HG03280 (cell line): ENCODE results near the gene CTNNBL1.
"Not testable (repeated sequence)": the region's sequence is repeated elsewhere in the genome, so short reads cannot be mapped to it uniquely, and the experiment has no call there.

Experiments
- ATAC-seq: cut with Tn5 transposase; IDR thresholded peaks from one replicate; pipeline ENCODE4 v1.9.1; 2021; ENCODE audit warnings: mild to moderate bottlenecking, moderate library complexity; ENCODE audit not compliant: unreplicated experiment

CTNNBL1 gene

GRCh38 chr20:37704955-37705354 is 11.1 kb downstream of the CTNNBL1 start:
- ATAC-seq, result no peak

DNA sequence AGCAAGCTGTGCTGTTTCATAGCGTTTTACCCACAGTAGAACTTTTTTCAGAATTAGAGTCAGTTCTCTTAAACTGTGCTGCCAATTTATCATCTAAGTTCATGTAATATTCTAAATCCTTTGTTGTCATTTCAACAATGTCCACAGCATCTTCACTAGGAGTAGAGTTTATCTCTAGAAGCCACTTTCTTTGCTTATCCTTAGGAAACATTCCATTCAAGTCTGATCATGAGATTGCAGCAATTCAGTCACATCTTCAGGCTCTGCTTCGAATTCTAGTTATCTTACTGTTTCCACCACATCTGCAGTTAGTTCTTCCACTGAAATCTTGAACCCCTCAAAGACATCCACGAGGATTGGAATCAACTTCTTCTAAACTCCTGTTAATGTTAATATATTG is 12.5 kb downstream of the CTNNBL1 start:
- ATAC-seq, result no peak

DNA sequence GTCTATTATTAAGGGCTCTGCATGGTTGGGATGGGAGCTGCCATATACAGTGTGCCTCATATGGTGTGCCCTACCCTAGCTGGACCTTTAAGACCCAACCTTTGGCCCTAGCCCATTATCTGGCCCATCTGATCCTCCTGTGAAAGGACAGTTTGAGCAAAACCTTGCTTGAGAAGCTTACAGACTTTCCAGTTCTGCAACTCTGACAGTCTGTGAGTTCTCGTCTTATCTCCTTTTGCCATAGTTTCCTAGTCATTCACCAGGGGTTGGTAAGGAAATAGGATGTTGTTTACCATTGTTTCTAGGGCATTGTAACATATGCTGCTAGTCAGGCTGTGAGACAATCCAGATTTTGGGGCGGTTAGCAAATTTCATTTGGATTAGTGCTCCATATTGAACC is 17.2 kb downstream of the CTNNBL1 start:
- no peak for ATAC-seq

DNA sequence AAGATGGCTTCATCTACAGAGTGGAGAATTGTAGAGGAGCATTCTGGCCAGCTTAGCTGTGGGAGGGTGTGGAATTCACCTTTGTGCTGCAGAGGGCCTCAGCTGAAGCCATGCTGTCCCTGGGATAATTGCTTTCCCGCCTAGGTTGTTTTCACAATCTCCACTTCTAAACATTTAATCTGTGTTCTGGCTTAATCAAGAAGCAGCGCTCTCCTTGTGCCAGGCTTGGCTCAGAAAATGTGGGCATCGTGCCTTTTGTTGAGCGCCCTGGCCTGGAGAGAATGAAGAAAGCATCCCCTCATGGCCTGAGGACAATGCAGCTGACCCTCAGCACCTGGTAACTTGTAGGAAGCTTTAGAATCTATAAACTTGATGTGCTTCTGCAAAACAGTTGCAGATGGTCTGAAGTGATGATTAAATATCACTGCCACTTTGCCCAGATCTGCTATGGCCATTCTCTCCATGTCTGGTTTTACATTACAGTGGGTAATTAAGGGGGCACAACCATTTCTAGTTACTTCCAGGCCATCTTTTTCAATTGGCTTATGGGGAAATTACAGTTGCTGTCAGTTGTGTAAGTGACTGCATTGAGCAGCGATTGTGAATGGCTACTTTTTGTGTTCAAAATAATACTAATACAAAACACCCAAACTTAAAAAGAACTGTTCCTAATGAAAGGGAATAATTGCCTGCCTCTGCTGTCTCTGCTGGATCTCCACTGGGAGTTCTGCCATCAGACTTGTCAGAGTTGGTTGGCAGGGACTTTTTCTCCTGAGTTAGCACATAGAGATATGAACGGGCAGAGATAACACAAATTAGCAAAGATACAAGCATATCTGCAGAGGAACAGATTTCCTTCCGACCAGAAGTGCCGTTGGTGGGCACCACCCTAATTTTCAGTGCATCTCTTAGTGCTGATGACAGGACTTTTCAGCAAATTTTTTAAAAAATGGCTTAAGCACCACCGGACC is 18.4 kb downstream of the CTNNBL1 start:
- no peak for ATAC-seq

DNA sequence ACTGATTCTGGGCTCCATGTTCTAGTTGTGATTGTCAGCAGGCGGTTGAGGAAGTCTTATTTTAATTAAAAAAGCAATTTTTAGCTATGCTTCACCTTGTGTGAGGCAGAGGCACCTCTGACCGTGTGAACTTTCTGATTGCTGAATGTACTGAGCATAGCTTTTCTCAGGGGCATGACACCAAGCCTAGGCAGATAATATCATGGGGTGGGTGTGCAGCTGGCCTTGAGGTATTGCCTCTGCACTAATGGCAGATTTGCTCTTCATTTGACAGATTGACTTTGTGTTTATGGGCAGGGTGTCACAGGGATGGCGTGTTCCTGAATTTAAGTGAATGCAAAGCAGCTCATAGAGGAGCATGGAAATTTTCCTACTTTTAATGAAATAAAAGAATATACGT is 19.6 kb downstream of the CTNNBL1 start:
- ATAC-seq, result no peak

DNA sequence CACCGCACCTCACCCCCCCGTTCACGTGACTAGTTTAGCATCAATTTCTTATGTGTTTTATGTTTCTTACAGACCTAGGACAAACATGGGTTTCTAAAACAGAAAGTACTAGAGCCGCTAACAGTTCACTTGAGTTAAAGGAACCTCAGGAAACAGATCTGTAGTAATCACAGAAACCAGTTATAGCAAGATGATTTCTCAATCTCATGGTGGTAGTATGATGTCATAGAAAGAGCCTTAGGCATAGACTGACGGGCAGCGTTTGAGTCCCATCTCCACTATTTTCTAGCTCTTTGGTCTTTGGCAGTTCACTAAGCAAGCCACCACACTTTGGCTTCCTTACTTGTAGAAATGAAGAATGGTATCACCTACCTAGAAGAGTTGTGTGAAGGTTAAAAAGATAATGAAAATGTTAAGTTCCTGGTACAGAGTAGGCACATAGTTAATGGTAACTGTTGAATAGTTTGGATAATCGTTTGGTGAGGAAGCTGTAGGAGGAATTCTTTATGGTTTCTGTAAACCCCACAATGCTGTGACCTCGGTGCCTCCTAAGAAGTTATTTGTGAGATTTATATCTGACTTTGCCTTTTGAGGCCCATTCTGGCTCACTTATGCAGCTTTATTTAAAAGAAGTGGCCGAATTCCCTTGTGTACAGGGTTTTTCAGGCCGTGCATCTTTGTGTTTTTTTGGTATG is 21.3 kb downstream of the CTNNBL1 start:
- ATAC-seq, result no peak

DNA sequence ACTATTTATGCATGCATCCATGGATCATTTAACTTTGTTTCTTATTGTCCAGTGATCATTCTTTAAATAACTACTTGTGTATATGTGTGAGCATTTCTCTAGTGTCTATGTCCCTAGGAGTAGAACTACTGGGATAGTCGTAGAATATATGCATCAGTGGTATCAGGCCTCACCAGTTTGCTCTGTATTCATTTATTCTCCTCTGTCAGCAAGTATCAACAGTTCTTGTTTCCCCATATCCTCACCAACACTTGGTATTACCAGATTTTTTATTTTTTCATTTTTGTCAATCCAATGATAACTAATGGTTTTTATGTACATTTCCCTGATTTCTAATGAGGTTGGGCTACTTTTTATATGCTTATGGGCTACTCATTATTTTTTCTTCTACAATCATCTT is 27.9 kb downstream of the CTNNBL1 start:
- no peak for ATAC-seq

DNA sequence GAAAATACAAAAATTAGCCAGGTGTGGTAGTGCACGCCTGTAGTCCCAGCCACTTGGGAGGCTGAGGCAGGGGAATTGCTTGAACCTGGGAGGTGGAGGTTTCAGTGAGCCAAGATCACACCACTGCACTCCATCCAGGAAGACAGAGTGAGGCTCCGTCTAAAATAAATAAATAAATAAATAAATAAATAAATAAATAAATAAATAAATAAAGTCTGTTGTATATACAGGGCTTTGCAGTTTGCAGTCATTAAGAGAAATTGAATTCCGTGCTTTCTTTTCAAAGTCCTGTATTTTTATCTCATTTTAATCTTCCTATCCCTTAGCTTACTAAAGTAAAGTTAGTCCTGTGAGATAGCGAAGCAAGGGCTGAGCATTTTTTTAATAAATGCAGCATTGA is 28.5 kb downstream of the CTNNBL1 start:
- ATAC-seq, result not testable (repeated sequence)

GRCh38 chr20:37723668-37724067 is 29.8 kb downstream of the CTNNBL1 start:
- no peak for ATAC-seq

DNA sequence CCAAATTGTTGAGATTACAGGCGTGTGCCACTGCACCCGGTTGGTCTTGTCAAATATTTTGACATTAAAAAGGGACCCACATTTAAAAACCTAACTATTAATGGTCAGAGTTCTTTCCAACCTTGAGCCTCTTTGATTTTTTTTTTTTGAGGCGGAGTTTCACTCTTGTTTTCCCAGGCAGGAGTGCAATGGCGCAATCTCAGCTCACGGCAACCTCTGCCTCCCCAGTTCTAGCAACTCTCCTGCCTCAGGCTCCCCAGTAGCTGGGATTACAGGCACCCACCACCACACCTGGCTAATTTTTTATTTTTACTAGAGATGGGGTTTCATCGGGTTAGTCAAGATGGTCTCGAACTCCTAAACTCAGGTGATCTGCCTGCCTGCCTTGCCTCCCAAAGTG is 31.3 kb downstream of the CTNNBL1 start:
- ATAC-seq, result no peak

GRCh38 chr20:37725855-37726254 is 32.0 kb downstream of the CTNNBL1 start:
- ATAC-seq, result no peak

DNA sequence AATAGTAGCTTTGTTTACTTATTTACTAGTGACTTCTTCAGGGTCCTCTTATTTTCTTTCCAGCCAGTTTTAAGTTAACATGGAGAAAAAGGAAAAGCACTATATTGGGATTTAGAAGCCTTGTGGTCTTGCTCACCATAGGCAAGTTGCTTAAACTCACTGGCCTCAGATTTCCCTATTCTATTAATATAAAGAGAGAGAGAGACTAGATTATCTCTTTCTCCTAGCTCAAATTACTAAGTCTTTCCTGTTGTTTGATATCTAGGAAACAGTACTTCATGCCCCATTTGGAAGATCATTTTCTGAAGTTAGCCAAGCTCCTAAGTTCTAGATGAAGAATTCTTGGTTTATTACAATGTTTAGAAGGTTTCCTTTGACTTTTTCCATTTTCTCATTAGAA is 32.5 kb downstream of the CTNNBL1 start:
- ATAC-seq, result no peak

DNA sequence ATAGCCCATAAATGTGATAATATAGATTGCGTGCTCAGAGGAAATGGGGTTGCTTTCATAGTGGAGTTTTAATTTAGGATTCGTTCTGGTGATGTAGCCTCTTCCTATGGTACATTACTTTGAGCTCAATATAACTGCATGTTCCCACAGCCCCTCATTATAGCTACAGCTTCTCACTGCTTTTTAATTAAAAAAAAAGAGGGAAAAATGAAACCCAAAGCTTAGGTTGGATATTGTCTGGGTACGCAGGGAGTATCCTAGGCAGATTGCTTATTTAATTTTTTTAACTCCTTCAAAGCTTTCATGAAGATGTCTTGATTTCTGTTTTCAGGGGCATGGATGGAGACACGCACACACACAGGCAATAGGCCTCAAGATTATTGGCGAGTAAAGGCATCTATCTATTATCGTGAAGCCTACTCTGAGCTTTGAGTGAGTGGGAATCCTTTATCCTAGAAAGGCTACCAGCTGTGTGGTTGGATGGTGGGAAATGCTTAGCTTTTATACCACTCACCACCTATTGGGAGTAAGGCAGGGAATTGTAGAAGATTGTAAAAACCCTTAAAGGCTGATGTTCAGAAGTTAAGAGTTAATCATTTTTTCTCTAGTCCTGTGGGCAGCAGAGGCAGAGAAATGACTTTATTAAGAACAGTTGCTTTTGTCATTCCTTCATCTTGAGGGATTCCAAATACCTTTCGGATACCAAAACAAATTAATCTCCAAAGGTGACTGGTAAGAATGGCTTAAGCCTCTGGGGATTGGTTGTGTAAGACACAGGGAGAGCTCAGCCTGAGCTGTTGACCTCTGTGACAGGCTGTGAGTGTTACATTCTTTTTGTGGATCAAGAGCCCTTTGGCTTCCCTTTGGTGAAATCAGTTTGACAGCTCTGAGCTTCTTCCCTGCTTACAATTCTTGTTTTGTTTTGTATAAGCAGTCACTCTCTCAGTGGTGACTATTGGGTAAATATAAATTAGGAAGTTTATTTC is 33.4 kb downstream of the CTNNBL1 start:
- no peak for ATAC-seq

- ATAC-seq, result no peak
Observed at GRCh38 chr20:37727957-37728634, 34.3 kb downstream of the CTNNBL1 start.

DNA sequence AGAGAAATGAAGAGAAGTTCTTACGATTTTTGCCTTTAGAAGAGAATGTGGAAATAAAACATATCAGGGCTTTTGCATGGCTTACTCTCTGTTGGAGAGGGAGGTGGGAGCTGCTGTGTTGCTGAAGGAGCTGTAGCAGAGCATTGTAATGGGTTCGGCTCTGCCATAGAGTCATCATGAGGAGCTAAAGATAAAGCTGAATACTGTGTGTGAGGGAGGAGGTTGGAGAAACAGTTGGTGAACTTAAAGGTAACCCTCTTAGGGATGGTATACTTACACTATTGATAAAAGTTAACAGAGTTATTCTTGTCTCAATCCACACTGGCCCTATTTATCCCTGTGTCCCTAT is 34.8 kb downstream of the CTNNBL1 start:
- ATAC-seq, result no peak

- ATAC-seq, result no peak
Observed at GRCh38 chr20:37729452-37729851, 35.6 kb downstream of the CTNNBL1 start.

DNA sequence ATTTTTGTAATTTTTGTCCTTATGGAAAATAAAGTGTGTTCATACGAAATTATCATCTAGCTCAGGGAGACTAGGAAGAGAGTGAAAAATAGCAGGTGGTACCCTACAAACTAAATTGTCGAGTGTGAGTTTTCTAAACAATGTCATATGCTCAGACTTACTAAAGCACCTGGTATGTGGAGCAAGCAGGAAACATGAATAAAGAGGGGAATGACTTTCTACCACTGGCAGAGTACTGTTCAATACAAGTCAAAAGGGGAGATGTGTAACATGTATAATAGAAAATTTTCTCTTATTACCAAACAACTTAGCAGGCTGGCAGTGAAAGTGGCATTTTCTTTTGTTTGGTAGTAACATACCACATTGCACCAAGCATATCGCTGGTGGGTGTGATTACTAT is 36.1 kb downstream of the CTNNBL1 start:
- no peak for ATAC-seq

DNA sequence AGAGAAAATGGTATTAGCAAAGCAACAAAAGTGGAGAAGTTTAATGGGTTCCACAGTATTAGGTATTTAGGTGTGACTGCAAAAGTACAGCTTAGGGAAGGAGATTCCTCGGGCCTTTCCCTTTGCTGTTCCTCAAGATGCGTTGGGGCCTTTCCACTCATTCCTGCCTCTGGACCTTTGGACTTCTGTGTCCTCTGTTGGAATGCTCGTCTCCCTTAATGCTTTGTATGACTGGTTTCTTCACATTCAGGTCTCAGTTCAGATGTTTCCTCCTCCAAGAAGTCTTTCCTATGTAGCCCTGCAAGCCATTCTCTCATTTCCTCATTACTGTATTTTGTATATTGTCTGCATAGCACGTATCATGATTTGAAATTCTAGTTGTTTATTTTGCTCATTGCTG is 39.6 kb downstream of the CTNNBL1 start:
- ATAC-seq, result no peak

DNA sequence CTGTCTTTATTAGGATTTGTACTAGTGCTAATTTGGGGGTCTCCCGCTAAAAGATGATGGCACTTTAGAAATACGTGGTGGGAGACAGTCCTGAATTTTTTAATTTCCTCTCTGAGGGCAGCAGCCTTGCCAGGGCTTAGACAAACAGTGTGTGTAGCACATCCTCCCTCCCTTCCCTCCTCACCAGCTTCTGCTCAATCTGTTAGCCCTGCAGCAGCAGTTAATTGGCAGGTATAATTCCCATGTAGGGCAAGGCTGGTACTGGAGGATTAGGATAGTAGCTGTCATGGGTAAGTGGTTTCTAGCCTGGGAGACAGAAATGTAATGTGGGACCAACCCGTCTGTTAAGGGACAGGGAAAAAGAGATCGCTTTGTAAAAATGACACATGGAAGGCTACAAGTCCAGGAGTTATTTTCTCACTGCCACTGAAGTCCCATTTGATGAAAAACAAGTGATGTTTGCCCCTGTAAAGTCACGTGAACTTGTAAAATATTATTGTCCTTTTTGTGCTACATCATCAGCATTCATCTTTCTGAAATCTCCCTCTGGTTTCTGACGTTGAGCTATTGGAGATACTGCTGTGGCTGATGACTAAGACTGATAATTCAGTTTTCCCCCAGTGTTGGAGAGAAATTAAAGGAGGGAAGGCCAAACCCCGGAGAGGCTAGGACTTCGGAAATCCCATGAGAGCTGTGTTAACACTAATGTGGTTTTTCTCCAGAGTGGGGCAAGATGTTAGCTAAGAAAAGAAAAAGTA is 40.6 kb downstream of the CTNNBL1 start:
- ATAC-seq, result no peak

GRCh38 chr20:37735541-37735940 is 41.7 kb downstream of the CTNNBL1 start:
- ATAC-seq, result no peak
